Mesendoderm (in vitro differentiated cells): ENCODE measurements around the gene DIAPH2.
"Not testable (repeated sequence)": the region's sequence is repeated elsewhere in the genome, so short reads cannot be mapped to it uniquely, and the experiment has no call there.

Source experiments
- DNase-seq: peaks from one replicate; pipeline ENCODE4 v3.0.0; 2013
- H2AK5ac ChIP-seq: 2 replicates; pipeline ENCODE4 v1.6.1; 2013; ENCODE audit warnings: low read length, inconsistent platforms
- H2BK120ac ChIP-seq: 2 replicates; pipeline ENCODE4 v1.6.1; 2013; ENCODE audit warnings: low read depth, mild to moderate bottlenecking, low read length, moderate library complexity, mixed read lengths
- H2BK15ac ChIP-seq: replicated peaks from 2 replicates; pipeline ENCODE4 v1.6.1; 2013; ENCODE audit warnings: low read depth, mild to moderate bottlenecking, moderate library complexity
- H2BK5ac ChIP-seq: 2 replicates; pipeline ENCODE4 v1.6.1; 2013; ENCODE audit warnings: low read length, inconsistent platforms
- H3K18ac ChIP-seq: 2 replicates; pipeline ENCODE4 v1.6.1; 2013; ENCODE audit warnings: mild to moderate bottlenecking, low read length, mixed read lengths
- H3K23ac ChIP-seq: one replicate; pipeline ENCODE4 v1.6.1; 2013; ENCODE audit warnings: low read length
- H3K27ac ChIP-seq: 2 replicates; pipeline ENCODE4 v1.5.1; 2013; ENCODE audit warnings: low read depth, mild to moderate bottlenecking, inconsistent platforms, low read length, moderate library complexity
- H3K27me3 ChIP-seq: 2 replicates; pipeline ENCODE4 v1.6.1; 2013; ENCODE audit warnings: low read length, control low read depth, mild to moderate bottlenecking, inconsistent platforms; ENCODE audit not compliant: insufficient read depth, poor library complexity
- H3K36me3 ChIP-seq: 2 replicates; pipeline ENCODE4 v1.6.1; 2013; ENCODE audit warnings: low read length, inconsistent platforms; ENCODE audit not compliant: control insufficient read depth, insufficient read depth
- H3K4ac ChIP-seq: one replicate; pipeline ENCODE4 v1.6.1; 2013; ENCODE audit warnings: low read depth, mild to moderate bottlenecking, low read length, moderate library complexity
- H3K4me1 ChIP-seq: 2 replicates; pipeline ENCODE4 v1.6.1; 2013; ENCODE audit warnings: low read depth, low read length, inconsistent platforms; ENCODE audit not compliant: control insufficient read depth
- H3K4me2 ChIP-seq: 2 replicates; pipeline ENCODE4 v1.6.1; 2013; ENCODE audit warnings: low read length
- H3K4me3 ChIP-seq: 2 replicates; pipeline ENCODE4 v1.5.1; 2013; ENCODE audit warnings: mild to moderate bottlenecking, low read length
- H3K56ac ChIP-seq: one replicate; pipeline ENCODE4 v1.6.1; 2013; ENCODE audit warnings: low read length
- H3K79me1 ChIP-seq: 2 replicates; pipeline ENCODE4 v1.6.1; 2013; ENCODE audit warnings: low read length, inconsistent platforms
- H3K79me2 ChIP-seq: 2 replicates; pipeline ENCODE4 v1.6.1; 2013; ENCODE audit warnings: mild to moderate bottlenecking, low read length; ENCODE audit not compliant: control insufficient read depth, insufficient read depth
- H3K9ac ChIP-seq: 2 replicates; pipeline ENCODE4 v1.6.1; 2013; ENCODE audit warnings: low read length, inconsistent platforms
- H4K5ac ChIP-seq: one replicate; pipeline ENCODE4 v1.6.1; 2013; ENCODE audit warnings: low read length
- H4K8ac ChIP-seq: one replicate; pipeline ENCODE4 v1.6.1; 2013; ENCODE audit warnings: low read depth, mild to moderate bottlenecking, control low read depth, low read length, moderate library complexity
- WGBS: extraction: QIAGEN DNeasy Blood & Tissue Kit; methylation state at CpG from one replicate; pipeline ENCODE4 v1.1.7; 2013; ENCODE audit warnings: low lambda C conversion rate, missing lambda C conversion rate; ENCODE audit not compliant: insufficient coverage; ENCODE audit errors: extremely low coverage; 5-methylcytosine and 5-hydroxymethylcytosine counted together

The DIAPH2 gene

GRCh38 chrX:97405031-97405660 lies 720.5 kb downstream of the DIAPH2 start:
- Histone ChIP-seq H3K9ac (no peak overlapping the region), H2BK120ac (no peak overlapping the region), H4K8ac (no peak overlapping the region), H2BK15ac (no peak overlapping the region), H3K4ac (no peak overlapping the region), H3K4me2 (no peak overlapping the region), H3K4me3 (no peak overlapping the region), H3K4me1 (no peaks in the 10 kb centered on the region), H2AK5ac (no peak overlapping the region), H3K18ac (no peak overlapping the region), H2BK5ac (no peak overlapping the region), H3K36me3 (no peaks in the 10 kb centered on the region), H3K79me2 (no peaks in the 10 kb centered on the region), H3K27ac (no peak overlapping the region), H3K23ac (no peak overlapping the region), H3K56ac (no peak overlapping the region), H3K79me1 (no peaks in the 10 kb centered on the region), H3K27me3 (no peaks in the 10 kb centered on the region), H4K5ac (no peak overlapping the region)
- no CpG with 5 or more reads among the region's 4 CpGs for WGBS
- no peak for DNase-seq

GRCh38 chrX:97409632-97410415 lies 725.2 kb downstream of the DIAPH2 start:
- not testable (repeated sequence) for H3K18ac ChIP-seq, DNase-seq, H3K79me2 ChIP-seq, H3K9ac ChIP-seq, H3K27ac ChIP-seq, H3K56ac ChIP-seq, H3K4me2 ChIP-seq, H3K36me3 ChIP-seq, H2BK5ac ChIP-seq, H3K4ac ChIP-seq, H2AK5ac ChIP-seq, H3K4me1 ChIP-seq, H3K79me1 ChIP-seq, H2BK120ac ChIP-seq, H3K4me3 ChIP-seq, H4K8ac ChIP-seq, H2BK15ac ChIP-seq, H3K23ac ChIP-seq, H4K5ac ChIP-seq, H3K27me3 ChIP-seq
- WGBS = no CpG with 5 or more reads among the region's 13 CpGs

GRCh38 chrX:97416461-97416860 lies 731.8 kb downstream of the DIAPH2 start:
- Histone ChIP-seq H3K9ac (no peak overlapping the region), H2BK15ac (no peak overlapping the region), H2BK120ac (no peak overlapping the region), H3K18ac (no peak overlapping the region), H3K4me2 (no peak overlapping the region), H3K27me3 (no peaks in the 10 kb centered on the region), H3K79me2 (no peaks in the 10 kb centered on the region), H3K4me3 (no peak overlapping the region), H3K36me3 (no peaks in the 10 kb centered on the region), H3K4me1 (no peaks in the 10 kb centered on the region), H3K4ac (no peak overlapping the region), H3K23ac (no peak overlapping the region), H3K79me1 (no peaks in the 10 kb centered on the region), H2AK5ac (no peak overlapping the region), H3K56ac (no peak overlapping the region), H4K8ac (no peak overlapping the region), H3K27ac (no peak overlapping the region), H4K5ac (no peak overlapping the region), H2BK5ac (no peak overlapping the region)
- no CpG with 5 or more reads among the region's 1 CpG for WGBS
- no peak for DNase-seq

DNA sequence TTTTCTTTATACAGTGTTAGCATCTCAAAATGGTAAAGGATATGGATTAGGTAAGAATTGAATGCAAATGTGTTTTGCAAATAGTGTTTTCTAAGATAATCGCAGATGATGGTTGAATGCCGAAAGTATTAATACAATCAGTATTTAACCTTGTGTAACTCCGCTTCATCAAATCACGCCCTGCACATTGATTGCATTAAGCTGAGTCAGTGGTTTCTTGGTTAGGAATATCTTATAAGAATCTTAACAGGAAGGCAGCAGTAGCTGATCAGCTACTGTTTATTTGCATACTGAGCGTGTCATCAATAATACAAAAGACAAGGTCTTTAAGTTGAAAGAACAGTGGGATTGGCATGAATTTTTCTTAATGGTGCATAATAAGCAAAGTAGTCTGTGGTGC lies 744.5 kb downstream of the DIAPH2 start:
- Histone ChIP-seq H3K4me2 (no peak overlapping the region), H3K18ac (no peak overlapping the region), H3K27me3 (no peaks in the 10 kb centered on the region), H3K27ac (no peak overlapping the region), H2BK15ac (no peak overlapping the region), H3K36me3 (no peaks in the 10 kb centered on the region), H2BK5ac (no peak overlapping the region), H3K4me1 (no peaks in the 10 kb centered on the region), H4K5ac (no peak overlapping the region), H3K79me2 (no peaks in the 10 kb centered on the region), H3K56ac (no peak overlapping the region), H3K4me3 (no peak overlapping the region), H2BK120ac (no peak overlapping the region), H4K8ac (no peak overlapping the region), H2AK5ac (no peak overlapping the region), H3K23ac (no peak overlapping the region), H3K4ac (no peak overlapping the region), H3K9ac (no peak overlapping the region), H3K79me1 (no peaks in the 10 kb centered on the region)
- WGBS = no CpG with 5 or more reads among the region's 5 CpGs
- no peak for DNase-seq

- DNase-seq = no peak
- no peak overlapping the region for H4K5ac ChIP-seq
- H3K4me3 ChIP-seq = no peak overlapping the region
- no peaks in the 10 kb centered on the region for H3K36me3 ChIP-seq
- WGBS = no CpG with 5 or more reads among the region's 1 CpG
- H2BK5ac ChIP-seq = no peak overlapping the region
- H3K4ac ChIP-seq = no peak overlapping the region
- no peak overlapping the region for H2BK15ac ChIP-seq
- H3K4me2 ChIP-seq = no peak overlapping the region
- no peak overlapping the region for H3K9ac ChIP-seq
- H3K18ac ChIP-seq = no peak overlapping the region
- no peak overlapping the region for H4K8ac ChIP-seq
- H3K23ac ChIP-seq = no peak overlapping the region
- H2BK120ac ChIP-seq = no peak overlapping the region
- no peak overlapping the region for H3K56ac ChIP-seq
- H3K4me1 ChIP-seq = no peaks in the 10 kb centered on the region
- H3K27ac ChIP-seq = no peak overlapping the region
- H3K79me1 ChIP-seq = no peaks in the 10 kb centered on the region
- H2AK5ac ChIP-seq = no peak overlapping the region
- H3K27me3 ChIP-seq = no peaks in the 10 kb centered on the region
- no peaks in the 10 kb centered on the region for H3K79me2 ChIP-seq
Measured at GRCh38 chrX:97431281-97431680, 746.6 kb downstream of the DIAPH2 start.
